HFF-Myc (cell line): ENCODE measurements around the gene RASSF6.
"Not testable (repeated sequence)": the region's sequence is repeated elsewhere in the genome, so short reads cannot be mapped to it uniquely, and the experiment has no call there.

Experiments used
- DNase-seq: peaks from one replicate; pipeline ENCODE4 v3.0.0-alpha.2; 2011; ENCODE audit warnings: low read depth; ENCODE audit errors: extremely low read depth
- H3K4me3 ChIP-seq: replicated peaks from 2 replicates; pipeline ENCODE4 v1.5.1; 2011; ENCODE audit warnings: low read depth, mild to moderate bottlenecking, control low read depth, low read length
- TF ChIP-seq, protein P1 (sequence below): IDR thresholded peaks from 2 replicates; pipeline ENCODE4 v1.5.1; 2012; ENCODE audit warnings: mild to moderate bottlenecking, low read depth, low read length, control low read depth; ENCODE audit errors: missing control alignments

Gene RASSF6, protein sequence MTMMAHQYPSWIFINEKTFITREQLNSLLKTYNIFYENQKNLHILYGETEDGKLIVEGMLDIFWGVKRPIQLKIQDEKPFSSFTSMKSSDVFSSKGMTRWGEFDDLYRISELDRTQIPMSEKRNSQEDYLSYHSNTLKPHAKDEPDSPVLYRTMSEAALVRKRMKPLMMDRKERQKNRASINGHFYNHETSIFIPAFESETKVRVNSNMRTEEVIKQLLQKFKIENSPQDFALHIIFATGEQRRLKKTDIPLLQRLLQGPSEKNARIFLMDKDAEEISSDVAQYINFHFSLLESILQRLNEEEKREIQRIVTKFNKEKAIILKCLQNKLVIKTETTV

DNA sequence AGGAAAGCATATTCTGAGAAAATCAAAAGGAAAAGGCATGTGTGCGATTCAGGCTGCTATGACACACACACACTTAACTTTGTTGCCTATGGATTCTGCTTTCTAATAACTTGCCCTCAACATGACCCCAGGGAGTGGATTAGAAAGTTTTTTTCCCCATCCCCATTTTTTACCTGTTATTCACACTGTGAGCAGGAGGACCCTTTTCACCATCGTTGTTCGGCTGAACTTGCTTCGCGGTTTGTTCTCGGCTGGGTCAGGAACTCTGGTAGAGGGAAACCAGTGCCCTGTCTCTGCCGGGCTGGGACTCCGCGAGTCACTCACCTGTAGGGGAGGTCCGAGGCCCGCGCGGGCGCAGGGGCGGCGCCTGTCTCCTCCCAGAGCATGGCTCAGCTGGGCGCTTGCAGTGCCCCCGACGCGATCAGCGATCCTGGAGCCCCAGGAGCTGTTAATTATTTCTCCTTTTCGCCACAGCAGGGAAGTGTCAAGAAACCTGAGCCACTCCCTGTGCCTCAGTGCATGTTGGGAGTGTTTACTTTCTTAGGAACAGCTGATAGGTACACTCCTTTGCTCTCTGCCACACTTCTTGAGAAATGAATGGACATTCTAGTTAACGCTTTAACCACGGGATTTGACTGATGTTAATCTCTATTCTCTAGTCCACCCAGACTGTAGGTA is at the start of gene RASSF6:
RASSF6 (minus strand) TSS at position 322 of the 678 bp plus-strand sequence. CDS start 8,641 bp downstream, outside the sequence.
- DNase-seq, result no peak
- TF ChIP-seq, protein P1, sequence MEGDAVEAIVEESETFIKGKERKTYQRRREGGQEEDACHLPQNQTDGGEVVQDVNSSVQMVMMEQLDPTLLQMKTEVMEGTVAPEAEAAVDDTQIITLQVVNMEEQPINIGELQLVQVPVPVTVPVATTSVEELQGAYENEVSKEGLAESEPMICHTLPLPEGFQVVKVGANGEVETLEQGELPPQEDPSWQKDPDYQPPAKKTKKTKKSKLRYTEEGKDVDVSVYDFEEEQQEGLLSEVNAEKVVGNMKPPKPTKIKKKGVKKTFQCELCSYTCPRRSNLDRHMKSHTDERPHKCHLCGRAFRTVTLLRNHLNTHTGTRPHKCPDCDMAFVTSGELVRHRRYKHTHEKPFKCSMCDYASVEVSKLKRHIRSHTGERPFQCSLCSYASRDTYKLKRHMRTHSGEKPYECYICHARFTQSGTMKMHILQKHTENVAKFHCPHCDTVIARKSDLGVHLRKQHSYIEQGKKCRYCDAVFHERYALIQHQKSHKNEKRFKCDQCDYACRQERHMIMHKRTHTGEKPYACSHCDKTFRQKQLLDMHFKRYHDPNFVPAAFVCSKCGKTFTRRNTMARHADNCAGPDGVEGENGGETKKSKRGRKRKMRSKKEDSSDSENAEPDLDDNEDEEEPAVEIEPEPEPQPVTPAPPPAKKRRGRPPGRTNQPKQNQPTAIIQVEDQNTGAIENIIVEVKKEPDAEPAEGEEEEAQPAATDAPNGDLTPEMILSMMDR, result no peak
- H3K4me3 ChIP-seq, result 0 out of 2 replicates have a peak within 1 kb of the TSS, but pooled peaks have one; percentile 7

DNA sequence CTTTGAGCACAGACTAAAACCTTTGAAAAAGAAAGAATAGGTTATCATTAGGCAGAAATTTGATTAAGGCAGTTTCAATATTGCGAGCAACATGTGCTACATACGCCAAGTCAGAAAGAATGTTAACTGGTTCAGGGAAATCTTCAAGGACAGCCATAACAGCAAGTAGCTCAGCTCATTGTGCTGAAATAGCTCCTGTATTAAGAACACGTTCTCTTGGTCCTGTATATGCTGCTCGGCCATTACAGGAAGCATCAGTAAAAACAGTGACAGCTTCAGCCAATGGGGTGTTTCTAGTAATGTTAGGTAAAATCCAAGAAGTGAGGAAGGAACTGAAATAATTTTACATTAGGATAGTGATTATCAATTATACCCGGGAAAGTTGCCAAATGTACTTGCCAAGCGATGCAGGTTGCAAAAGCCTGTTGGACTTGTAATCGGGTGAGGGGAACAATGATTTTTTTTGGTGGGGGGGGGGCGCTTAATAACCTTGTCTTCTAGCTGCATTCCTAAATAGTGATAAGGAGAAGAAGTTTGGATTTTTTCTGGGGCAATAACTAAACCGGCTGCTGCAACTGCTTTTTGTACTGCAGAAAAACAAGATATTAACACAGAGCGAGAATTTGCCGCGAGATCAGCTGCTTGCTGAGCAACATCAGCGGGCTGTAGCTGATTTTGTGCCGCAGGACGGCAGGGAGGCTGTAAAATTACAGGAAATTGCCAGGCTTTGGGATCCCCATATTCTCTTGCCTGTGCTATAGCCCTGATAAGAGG is 49.4 kb upstream of the RASSF6 start:
- TF ChIP-seq, protein P1, result no peak
- no peak for DNase-seq
- H3K4me3 ChIP-seq, result no peak overlapping the region

DNA sequence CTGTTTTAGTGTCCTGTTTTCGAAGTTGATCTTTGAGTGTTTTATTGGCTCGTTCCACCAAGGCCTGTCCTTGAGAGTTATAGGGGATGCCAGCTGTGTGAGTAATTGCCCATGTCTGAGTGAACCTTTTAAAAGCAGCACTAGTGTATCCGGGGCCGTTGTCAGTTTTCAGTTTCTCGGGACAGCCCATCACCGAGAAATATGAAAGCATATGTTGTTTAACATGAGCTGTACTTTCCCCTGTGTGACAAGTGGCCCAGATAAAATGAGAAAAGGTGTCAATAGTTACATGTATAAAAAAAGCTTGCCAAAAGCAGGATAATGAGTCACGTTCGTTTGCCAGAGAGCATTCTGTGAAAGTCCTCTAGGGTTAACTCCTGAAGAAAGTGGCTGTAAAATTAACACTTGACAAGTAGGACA is 48.6 kb upstream of the RASSF6 start:
- TF ChIP-seq, protein P1, result no peak
- H3K4me3 ChIP-seq, result no peak overlapping the region
- DNase-seq, result no peak

DNA sequence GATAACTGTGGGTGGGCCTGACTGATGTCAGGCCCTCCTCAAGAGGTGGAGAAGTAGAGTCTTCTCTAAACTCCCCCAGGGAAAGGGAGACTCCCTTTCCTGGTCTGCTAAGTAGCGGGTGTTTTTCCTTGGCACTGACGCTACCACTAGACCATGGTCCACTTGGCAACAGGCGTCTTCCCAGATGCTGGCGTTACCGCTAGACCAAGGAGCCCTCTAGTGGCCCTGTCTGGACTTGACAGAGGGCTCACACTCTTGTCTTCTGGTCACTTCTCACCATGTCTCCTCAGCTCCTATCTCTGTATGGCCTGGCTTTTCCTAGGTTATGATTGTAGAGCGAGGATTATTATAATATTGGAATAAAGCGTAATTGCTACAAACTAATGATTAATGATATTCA is 45.7 kb upstream of the RASSF6 start:
- H3K4me3 ChIP-seq, DNase-seq: not testable (repeated sequence)
- TF ChIP-seq, protein P1, result peak; percentile 6

DNA sequence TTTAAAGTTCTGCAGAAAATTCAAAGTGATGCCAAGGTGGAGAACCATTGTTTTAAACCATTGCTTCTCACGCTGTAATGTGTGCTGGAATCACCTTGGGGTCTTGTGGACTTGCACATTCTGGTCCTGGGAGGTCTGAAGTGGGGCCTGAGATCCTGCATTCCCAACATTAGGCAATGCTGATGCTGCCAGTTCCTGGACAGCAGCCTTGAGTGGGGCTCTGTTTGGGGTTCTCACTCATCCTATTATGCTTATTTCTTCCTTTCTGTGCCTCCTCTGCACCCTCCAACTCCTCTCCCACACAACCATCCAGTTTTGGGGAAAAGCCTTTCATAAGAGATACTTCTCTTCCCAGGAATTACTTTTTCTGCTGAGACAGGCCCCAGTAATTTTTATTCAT is 44.2 kb upstream of the RASSF6 start:
- TF ChIP-seq, protein P1, result no peak
- no peak for DNase-seq
- H3K4me3 ChIP-seq, result no peak overlapping the region

DNA sequence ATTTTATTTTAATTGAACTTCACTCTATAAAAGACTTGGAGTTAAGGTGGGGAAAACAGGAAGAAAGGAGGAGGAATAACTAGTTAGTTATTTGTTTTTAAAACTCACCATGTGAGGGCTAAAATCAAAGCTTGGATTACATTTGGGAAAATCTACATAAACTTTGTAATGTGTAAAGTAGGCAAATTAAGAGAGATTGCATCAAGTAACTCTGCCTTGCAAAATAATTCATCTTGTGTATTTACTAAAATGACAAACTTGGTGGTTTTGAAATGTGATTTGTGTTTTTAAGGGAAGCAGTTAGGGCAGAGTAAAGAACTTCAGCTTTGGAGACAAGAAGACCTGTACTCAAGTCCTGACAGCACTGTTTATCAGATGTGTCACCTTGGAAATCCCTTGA is 43.3 kb upstream of the RASSF6 start:
- TF ChIP-seq, protein P1, result no peak
- no peak for DNase-seq
- no peak overlapping the region for H3K4me3 ChIP-seq
